GM12873 (cell line): Measurements from ENCODE around the gene ITSN2.

ENCODE experiments used
- CTCF ChIP-seq: IDR thresholded peaks from 2 replicates; pipeline ENCODE4 v1.5.1; 2012; ENCODE audit warnings: low read depth, mild to moderate bottlenecking, moderate library complexity, low read length, control low read depth; ENCODE audit not compliant: insufficient read depth; ENCODE audit errors: missing control alignments

Gene ITSN2

GRCh38 chr2:24237313-24237712 is 123.0 kb downstream of the ITSN2 start:
- no peak for TF ChIP-seq CTCF

- TF ChIP-seq CTCF, result no peak
Measured at GRCh38 chr2:24233321-24233720, 127.0 kb downstream of the ITSN2 start.

- no peak for TF ChIP-seq CTCF
Measured at GRCh38 chr2:24231461-24231881, 128.9 kb downstream of the ITSN2 start.

- peak; percentile 23 for TF ChIP-seq CTCF
Measured at GRCh38 chr2:24228470-24228869, 131.9 kb downstream of the ITSN2 start.

GRCh38 chr2:24225499-24226242 is 134.7 kb downstream of the ITSN2 start:
- no peak for TF ChIP-seq CTCF

GRCh38 chr2:24222946-24223345 is 137.4 kb downstream of the ITSN2 start:
- TF ChIP-seq CTCF, result no peak

GRCh38 chr2:24221343-24222050 is 138.8 kb downstream of the ITSN2 start:
- no peak for TF ChIP-seq CTCF
